Activated naive CD4-positive, alpha-beta T cell (primary cell): ENCODE data around the gene EEF1AKMT3.
A peak's percentile ranks its signal among the peaks of the same experiment; 100 is the strongest.

Source experiments
- DNase-seq, 4 experiments: peaks; one replicate each; lab custom pipeline; 2025; lab: John Stamatoyannopoulos, UW

EEF1AKMT3 gene

GRCh38 chr12:57735198-57735855 lies 37.1 kb upstream of the EEF1AKMT3 start:
- no peak for DNase-seq

DNA sequence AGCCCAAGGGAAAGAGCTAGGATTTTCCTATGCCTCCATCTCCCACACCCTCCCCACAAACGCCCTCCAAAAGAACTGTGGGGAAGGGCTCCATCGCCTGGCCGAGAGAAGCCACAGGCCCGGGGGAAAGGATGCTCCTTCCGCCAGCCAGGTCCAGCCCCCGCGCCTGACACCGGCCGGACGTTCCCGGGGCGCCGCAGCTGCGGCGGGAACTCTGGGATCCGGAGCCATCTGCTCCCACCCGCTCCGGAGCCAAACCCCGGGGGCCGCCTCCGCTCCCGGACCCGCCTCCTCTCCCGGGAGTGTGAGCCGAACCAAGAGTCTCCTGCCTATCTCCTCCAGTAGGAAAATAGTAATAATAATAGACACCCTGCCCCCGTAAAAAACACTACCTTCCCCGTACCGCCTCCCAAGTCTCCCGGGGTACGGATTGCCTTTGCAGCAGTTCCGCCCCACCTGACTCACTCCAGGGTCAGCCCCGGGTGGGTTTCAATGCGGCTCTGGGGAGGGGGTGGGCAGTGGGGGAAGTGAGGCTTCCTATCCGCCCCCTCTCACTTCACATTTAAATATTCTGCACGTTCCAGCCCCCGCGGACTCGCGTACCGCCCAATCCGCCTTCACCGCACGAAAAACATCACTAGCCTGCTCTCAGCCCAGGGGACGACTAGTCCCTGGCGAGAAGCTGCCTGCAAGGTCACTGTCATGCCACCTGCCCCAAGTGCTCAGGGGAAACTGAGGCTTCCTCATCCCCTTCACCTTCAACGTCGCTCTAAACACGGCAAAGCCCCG lies 36.3 kb upstream of the EEF1AKMT3 start:
- no peak for DNase-seq

DNA sequence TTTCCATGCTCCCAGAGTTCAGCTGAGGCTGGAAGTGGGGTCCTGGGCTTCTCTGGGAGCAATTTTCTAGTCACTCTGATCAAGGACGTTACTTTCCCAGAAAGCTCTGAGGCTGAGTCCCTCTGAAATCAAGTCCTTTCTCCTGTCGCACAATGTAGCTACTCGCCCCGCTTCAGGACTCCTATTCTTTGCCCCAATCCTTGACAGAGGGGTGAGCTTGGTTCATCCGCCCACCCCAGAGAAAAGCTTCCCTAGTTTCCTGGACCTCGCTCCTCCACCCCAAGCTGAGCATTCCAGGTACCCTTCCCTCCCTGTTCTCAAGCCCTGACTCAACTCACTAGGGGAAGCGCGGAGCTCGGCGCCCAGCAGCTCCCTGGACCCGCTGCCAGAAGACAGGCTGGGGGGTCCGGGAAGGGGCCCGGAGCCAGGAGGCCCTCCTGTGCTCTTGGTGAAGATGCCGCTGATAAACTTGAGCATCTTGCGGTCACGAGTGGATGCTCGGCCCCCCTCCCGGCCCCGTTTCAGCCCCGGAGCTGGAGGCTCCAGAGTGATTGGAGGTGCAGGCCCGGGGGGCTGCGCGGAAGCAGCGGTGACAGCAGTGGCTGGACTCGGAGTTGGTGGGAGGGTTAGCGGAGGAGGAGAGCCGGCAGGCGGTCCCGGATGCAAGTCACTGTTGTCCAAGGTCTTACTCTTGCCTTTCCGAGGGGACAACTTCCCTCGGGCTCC lies 35.5 kb upstream of the EEF1AKMT3 start:
- no peak for DNase-seq

GRCh38 chr12:57737467-57738460 lies 34.6 kb upstream of the EEF1AKMT3 start:
- no peak for DNase-seq

GRCh38 chr12:57738661-57739237 lies 33.7 kb upstream of the EEF1AKMT3 start, which contains the start of gene AGAP2:
Gene AGAP2 (minus strand): TSS chr12:57738742. CDS start chr12:57738246, 496 bp downstream.
- DNase-seq: no peak

- DNase-seq: no peak
These were observed 33.0 kb upstream of the EEF1AKMT3 start for GRCh38 chr12:57739387-57739786.

DNA sequence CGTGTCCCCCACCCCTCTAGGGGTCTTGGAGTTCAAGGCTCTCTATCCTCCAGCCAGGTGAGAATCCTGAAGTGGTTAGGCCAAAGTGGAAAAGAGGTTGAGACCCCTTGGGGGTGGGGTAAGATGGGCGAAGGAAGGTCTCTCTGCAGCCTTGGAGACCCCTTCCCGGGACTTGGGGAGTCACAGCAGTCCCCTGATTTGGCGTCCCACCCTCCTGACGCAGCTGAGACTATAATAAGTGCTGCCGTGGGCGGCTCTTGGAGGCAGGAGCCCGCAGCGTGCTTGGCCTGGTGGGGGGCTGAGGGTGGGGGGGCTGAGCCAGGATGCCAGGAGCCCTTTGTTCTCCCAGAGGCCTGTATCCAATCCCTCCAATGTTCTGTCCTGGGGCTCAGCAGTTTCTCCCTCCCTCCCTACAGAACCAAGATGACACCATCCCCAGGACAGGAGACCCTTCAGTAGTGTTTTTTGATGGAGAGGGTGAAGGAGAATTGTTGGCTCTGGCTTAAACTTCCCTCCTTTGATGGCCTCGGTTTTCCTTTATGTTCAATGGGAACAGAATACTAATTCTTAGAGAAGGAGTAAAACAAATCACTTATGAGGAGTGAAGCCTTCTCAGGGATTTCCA lies 32.4 kb upstream of the EEF1AKMT3 start:
- DNase-seq: no peak

DNA sequence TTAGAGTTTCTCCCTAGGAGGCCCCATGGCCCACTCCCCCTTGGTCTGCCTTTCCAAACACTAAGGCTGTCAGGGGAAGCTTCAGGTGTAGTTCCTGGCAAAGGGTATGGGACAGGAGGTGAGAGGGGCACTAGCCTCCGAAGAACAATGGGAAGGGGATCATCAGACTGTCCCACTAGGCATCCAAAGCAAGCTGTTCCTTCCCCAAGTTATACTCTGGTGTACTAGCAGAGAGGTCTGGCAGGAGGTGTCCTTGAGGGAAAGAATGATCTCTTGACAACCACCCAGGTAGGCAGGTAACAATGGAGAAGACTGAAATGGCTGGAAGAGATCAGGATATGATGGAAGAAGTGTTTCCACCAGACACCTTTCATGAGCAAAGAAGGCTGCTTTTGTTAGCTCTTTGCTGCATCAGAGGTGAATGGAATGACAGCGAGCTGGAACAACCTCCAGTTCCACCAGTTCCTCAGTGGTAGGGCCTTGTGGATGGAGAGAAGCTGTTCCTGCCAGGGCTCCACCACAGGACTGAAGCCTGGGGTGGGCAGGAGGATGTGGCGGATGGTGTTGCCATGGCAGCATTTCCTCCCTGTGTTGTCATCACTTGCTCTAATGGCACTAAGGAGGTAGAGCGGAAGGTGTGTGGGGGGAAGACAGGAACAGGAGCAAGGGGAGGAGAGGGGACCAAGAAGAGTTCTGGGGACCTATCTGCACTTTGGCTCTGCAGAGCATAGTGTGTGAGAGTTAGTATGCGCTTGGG lies 31.6 kb upstream of the EEF1AKMT3 start:
- DNase-seq: peak in 2 of 4 experiments; percentile 49 to 66

- DNase-seq: no peak
These were observed 31.0 kb upstream of the EEF1AKMT3 start for GRCh38 chr12:57741413-57741789.

GRCh38 chr12:57741844-57742738 lies 30.3 kb upstream of the EEF1AKMT3 start:
- peak in 3 of 4 experiments; percentile 32 to 62 (median 54) for DNase-seq

- no peak for DNase-seq
These were observed 28.6 kb upstream of the EEF1AKMT3 start for GRCh38 chr12:57743769-57744168.

DNA sequence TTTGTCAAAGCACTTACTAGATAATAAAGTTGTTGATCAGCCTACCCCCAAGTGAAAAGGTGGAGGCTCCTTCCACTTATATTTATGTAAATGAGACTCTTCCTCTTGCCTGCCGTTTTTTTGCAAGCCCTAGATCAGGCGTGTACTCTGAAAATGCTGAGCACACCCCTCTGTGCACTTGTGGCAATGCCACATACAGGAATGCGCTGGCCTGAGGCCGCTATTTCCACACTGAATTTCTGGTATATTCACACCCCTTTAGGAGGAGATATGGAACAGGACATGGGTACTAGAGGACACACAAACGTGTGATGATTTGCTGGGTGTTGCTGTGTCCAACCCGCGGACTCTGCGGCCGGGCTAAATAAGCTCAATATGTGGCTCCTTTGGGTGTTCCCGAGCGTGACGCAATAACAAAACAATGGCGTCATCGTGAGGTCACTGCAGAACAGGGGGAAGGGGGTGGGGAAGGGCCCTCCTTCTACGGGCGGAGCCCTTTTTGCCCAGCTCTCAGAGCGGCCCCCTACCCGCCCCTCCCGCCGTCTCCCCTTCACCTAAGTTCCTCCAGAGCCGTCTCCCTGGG lies 28.1 kb upstream of the EEF1AKMT3 start:
- DNase-seq: peak; percentile 42 to 63 (median 54)

DNA sequence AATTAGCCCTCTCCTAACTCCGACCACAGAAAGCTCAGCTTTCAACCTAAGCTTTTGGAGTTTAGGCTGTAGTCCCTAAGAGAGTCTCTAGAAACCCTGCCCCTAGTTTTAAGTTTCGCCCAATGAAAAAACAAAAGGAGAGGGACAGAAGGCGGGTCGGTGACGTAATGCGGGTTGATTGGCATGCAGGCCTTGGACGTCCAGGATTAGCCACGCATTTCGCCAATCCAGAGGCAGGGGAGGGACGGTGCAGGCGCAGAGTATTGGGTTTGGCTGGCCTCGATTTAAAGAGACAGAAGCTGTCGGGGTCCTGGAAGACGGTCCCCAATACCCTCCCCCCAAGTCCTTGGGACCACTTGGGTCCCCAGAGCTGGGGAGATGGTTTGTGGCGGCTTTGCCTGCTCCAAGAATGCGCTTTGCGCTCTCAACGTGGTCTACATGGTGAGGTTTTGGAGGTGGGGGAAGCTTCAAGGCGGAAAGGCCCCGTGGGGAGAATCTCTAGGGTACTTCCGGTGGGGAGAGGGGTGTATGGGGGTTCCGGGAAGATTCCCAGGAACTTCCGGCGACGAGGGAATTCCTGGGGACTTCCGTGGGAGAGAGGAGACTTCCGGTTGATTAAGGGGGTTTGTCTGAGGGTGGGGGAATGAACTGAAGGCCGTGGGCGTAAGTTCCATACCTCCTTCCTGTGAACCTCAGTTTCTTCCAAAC lies 27.5 kb upstream of the EEF1AKMT3 start, which contains the start of gene TSPAN31:
TSS of gene TSPAN31 (plus strand) at position 263 of the 708 bp plus-strand sequence. CDS start at position 379, 116 bp downstream.
- peak; percentile 60 to 87 (median 78) for DNase-seq

- no peak for DNase-seq
These were observed 26.9 kb upstream of the EEF1AKMT3 start for GRCh38 chr12:57745485-57745881.

- DNase-seq: no peak
These were observed 26.4 kb upstream of the EEF1AKMT3 start for GRCh38 chr12:57746025-57746424.

- DNase-seq: no peak
These were observed 23.4 kb upstream of the EEF1AKMT3 start for GRCh38 chr12:57749061-57749460.

- DNase-seq: no peak
These were observed 21.6 kb upstream of the EEF1AKMT3 start for GRCh38 chr12:57750561-57751431.
